ENCODE data around the gene DAB2IP. TPM values are rescaled to one million over a fixed set of nuclear protein-coding genes. Genes with fewer than 3 reads are reported as not detected.

The DAB2IP gene
- total RNA-seq, 1 experiment from 2014 or later, result 52.6 TPM

GRCh38 chr9:121797081-121797480 is 145.6 kb downstream of the DAB2IP start:
- no peaks in the 10 kb centered on the region for H3K36me3 Mint-ChIP-seq
- H3K27ac Mint-ChIP-seq, result no peak overlapping the region
- no peaks in the 10 kb centered on the region for H3K9me3 Mint-ChIP-seq
- POLR2A ChIA-PET, result interaction anchor here (0.5 kb wide), 1 partner anchor 123 kb away, joined by 5 read pairs; no protein-coding TSS in a partner anchor
- no peaks in the 10 kb centered on the region for H3K27me3 Mint-ChIP-seq (ENCODE audit: low read depth)
- peaks cover 29% of the 10 kb centered on the region for H3K4me1 Mint-ChIP-seq
- no peak for DNase-seq (ENCODE audit: low spot score)
- CTCF ChIA-PET, result no interaction called here
- ATAC-seq, result no peak
- no peak for TF ChIP-seq FOXP1 (CRISPR knock-in tag; IDR thresholded peaks at IDR 0.05; ENCODE audit: borderline replicate concordance)
- TF ChIP-seq CREB1 (CRISPR knock-in tag; IDR thresholded peaks at IDR 0.05), result no peak
- TF ChIP-seq CDX4 (CRISPR knock-in tag; IDR thresholded peaks at IDR 0.05; ENCODE audit: borderline replicate concordance), result no peak
- no peak for TF ChIP-seq ZBTB43 (CRISPR knock-in tag; IDR thresholded peaks at IDR 0.05)
- TF ChIP-seq OVOL2 (CRISPR knock-in tag; IDR thresholded peaks at IDR 0.05; ENCODE audit: borderline replicate concordance), result no peak
- TF ChIP-seq ZNF396 (CRISPR knock-in tag; IDR thresholded peaks at IDR 0.05; ENCODE audit: borderline replicate concordance), result no peak
- TF ChIP-seq ZNF425 (CRISPR knock-in tag; conservative IDR thresholded peaks at IDR 0.05), result no peak
- no peak for TF ChIP-seq PREB (CRISPR knock-in tag; IDR thresholded peaks at IDR 0.05; ENCODE audit: borderline replicate concordance)
- TF ChIP-seq ATF3 (CRISPR knock-in tag; conservative IDR thresholded peaks at IDR 0.05), result no peak
- no peak for TF ChIP-seq E2F5 (CRISPR knock-in tag; IDR thresholded peaks at IDR 0.05)
- TF ChIP-seq SOX15 (CRISPR knock-in tag; IDR thresholded peaks at IDR 0.05), result no peak
- H3K4me3 Mint-ChIP-seq, result no peak overlapping the region

- ATAC-seq (no peak), DNase-seq (ENCODE audit: low spot score) (no peak)
- Mint-ChIP-seq H3K4me1 (peaks cover 29% of the 10 kb centered on the region), H3K27me3 (ENCODE audit: low read depth) (peaks cover 3% of the 10 kb centered on the region), H3K9me3 (peaks cover 1% of the 10 kb centered on the region), H3K4me3 (no peak overlapping the region), H3K36me3 (peaks cover under 1% of the 10 kb centered on the region; the same call in 1 of the 2 replicates), H3K27ac (no peak overlapping the region)
- ChIA-PET POLR2A (no interaction called here), CTCF (no interaction called here)
- TF ChIP-seq MLX (CRISPR knock-in tag; IDR thresholded peaks at IDR 0.05) (no peak), SOX15 (CRISPR knock-in tag; IDR thresholded peaks at IDR 0.05) (no peak), TEAD1 (CRISPR knock-in tag; IDR thresholded peaks at IDR 0.05) (no peak), TP53 (CRISPR knock-in tag; IDR thresholded peaks at IDR 0.05) (no peak), ETV6 (CRISPR knock-in tag; IDR thresholded peaks at IDR 0.05) (no peak), NR3C1 (CRISPR knock-in tag; conservative IDR thresholded peaks at IDR 0.05; ENCODE audit: low read depth) (no peak), SP1 (CRISPR knock-in tag; conservative IDR thresholded peaks at IDR 0.05) (no peak), ZNF281 (CRISPR knock-in tag; IDR thresholded peaks at IDR 0.05) (no peak), IRF1 (CRISPR knock-in tag; IDR thresholded peaks at IDR 0.05) (no peak), ATF3 (CRISPR knock-in tag; conservative IDR thresholded peaks at IDR 0.05) (no peak), STAT6 (CRISPR knock-in tag; conservative IDR thresholded peaks at IDR 0.05; ENCODE audit: low read depth) (no peak)
These were observed 147.5 kb downstream of the DAB2IP start for GRCh38 chr9:121798941-121799340.
